PC-9 (cell line): ENCODE results near the gene ADAMTS2. TPM values are rescaled to one million over a fixed set of nuclear protein-coding genes. Genes with fewer than 3 reads are reported as not detected.

Source experiments
- BruUV-seq: library from RNA; stranded (reverse); fragments of 400-500 nt; replicated peaks from 2 replicates; lab custom pipeline; 2021; lab: Mats Ljungman, UMichigan
- CTCF ChIA-PET: fragments of 300-600 bp; sonication (Branson Sonifier 250); formaldehyde crosslinking; loops from one replicate; lab custom pipeline; 2022; ENCODE audit warnings: antibody characterized with exemption; lab: Charles Lee
- POLR2A ChIA-PET: fragments of 300-600 bp; sonication (Branson Sonifier 250); formaldehyde crosslinking; loops from one replicate; lab custom pipeline; 2022; ENCODE audit warnings: antibody characterized with exemption; ENCODE audit not compliant: unreplicated experiment; lab: Charles Lee
- DNase-seq, 2 experiments: peaks; one replicate each; pipeline versions ENCODE4 v3.0.0 to v3.0.0-alpha.2; 2015 to 2022; ENCODE audit warnings: mixed read lengths in 1 of 2
- H2AFZ ChIP-seq: fragments of 200-600 bp; sonication (generic); 2 replicates; pipeline ENCODE4 v1.8.1; 2017; ENCODE audit warnings: antibody characterized with exemption
- H3F3A ChIP-seq: fragments of 200-600 bp; sonication (generic); 2 replicates; pipeline ENCODE4 v1.8.1; 2017; ENCODE audit warnings: antibody characterized with exemption, mild to moderate bottlenecking, low read depth; ENCODE audit not compliant: insufficient read depth
- H3K27ac ChIP-seq: fragments of 200-600 bp; sonication (generic); 2 replicates; pipeline ENCODE4 v1.6.1; 2016; ENCODE audit warnings: mixed run types
- H3K27me3 ChIP-seq: fragments of 200-600 bp; sonication (generic); 2 replicates; pipeline ENCODE4 v1.6.1; 2016; ENCODE audit warnings: low read depth, mixed run types; ENCODE audit not compliant: insufficient read depth
- H3K36me3 ChIP-seq: fragments of 200-600 bp; sonication (generic); 2 replicates; pipeline ENCODE4 v1.6.1; 2016; ENCODE audit warnings: low read depth, mixed run types
- H3K4me1 ChIP-seq: fragments of 200-600 bp; sonication (generic); replicated peaks from 2 replicates; pipeline ENCODE4 v1.6.1; 2016; ENCODE audit warnings: mixed run types; ENCODE audit not compliant: insufficient read depth
- H3K4me2 ChIP-seq: fragments of 200-600 bp; sonication (generic); 2 replicates; pipeline ENCODE4 v1.6.1; 2017; ENCODE audit warnings: mixed run types
- H3K4me3 ChIP-seq: fragments of 200-600 bp; sonication (generic); 2 replicates; pipeline ENCODE4 v1.6.1; 2016; ENCODE audit warnings: mixed run types
- H3K79me2 ChIP-seq: fragments of 200-600 bp; sonication (generic); 2 replicates; pipeline ENCODE4 v1.6.1; 2017; ENCODE audit warnings: low read depth, mixed run types
- H3K9me2 ChIP-seq: fragments of 200-600 bp; sonication (generic); 2 replicates; pipeline ENCODE4 v1.8.1; 2017; ENCODE audit warnings: mild to moderate bottlenecking; ENCODE audit not compliant: insufficient read depth
- H3K9me3 ChIP-seq: fragments of 200-600 bp; sonication (generic); 2 replicates; pipeline ENCODE4 v1.8.1; 2016; ENCODE audit warnings: low read depth; ENCODE audit not compliant: insufficient read depth
- H4K20me1 ChIP-seq: fragments of 200-600 bp; sonication (generic); 2 replicates; pipeline ENCODE4 v1.8.1; 2017; ENCODE audit not compliant: insufficient read depth
- EZH2 ChIP-seq: fragments of 200-600 bp; sonication (generic); IDR thresholded peaks from 2 replicates; pipeline ENCODE4 v1.8.0; 2017; ENCODE audit warnings: antibody characterized with exemption, low read depth
- intact Hi-C: fragments of 100-400 bp; cut with micrococcal nuclease; formaldehyde crosslinking; loops from one replicate; pipeline ENCODE4 v1.10.0; 2022; ENCODE audit not compliant: unreplicated experiment
- total RNA-seq: library from RNA; stranded (reverse); gene quantifications from 2 replicates; pipeline ENCODE4 v1.2.3, GENCODE V29; 2021
- TF ChIP-seq, protein P1 (sequence below): fragments of 200-600 bp; sonication (generic); conservative IDR thresholded peaks from 2 replicates; pipeline ENCODE4 v1.6.1; 2017; ENCODE audit warnings: mixed run types, antibody characterized with exemption, mild to moderate bottlenecking, moderate library complexity

Gene ADAMTS2
- total RNA-seq, 1 experiment from 2014 or later: not detected

DNA sequence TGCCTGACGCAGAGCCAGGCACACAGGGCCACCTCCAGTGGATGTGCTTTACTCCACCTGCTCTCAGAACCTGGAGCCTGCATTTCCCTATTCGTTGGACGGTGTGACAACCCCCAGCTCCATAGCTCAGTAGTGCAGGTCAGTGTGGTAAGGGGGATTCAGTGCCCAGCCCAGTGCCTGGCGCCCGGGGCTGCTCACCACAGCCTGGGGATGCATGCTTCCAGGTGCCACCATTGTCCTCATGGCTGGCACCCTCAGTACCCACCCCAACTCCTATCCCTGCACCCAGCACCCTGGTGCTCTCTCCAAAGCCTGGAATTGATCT, 32.8 kb upstream of the ADAMTS2 start:
- intact Hi-C loops: no loop called here
- no peak for TF ChIP-seq EZH2
- TF ChIP-seq, protein P1, sequence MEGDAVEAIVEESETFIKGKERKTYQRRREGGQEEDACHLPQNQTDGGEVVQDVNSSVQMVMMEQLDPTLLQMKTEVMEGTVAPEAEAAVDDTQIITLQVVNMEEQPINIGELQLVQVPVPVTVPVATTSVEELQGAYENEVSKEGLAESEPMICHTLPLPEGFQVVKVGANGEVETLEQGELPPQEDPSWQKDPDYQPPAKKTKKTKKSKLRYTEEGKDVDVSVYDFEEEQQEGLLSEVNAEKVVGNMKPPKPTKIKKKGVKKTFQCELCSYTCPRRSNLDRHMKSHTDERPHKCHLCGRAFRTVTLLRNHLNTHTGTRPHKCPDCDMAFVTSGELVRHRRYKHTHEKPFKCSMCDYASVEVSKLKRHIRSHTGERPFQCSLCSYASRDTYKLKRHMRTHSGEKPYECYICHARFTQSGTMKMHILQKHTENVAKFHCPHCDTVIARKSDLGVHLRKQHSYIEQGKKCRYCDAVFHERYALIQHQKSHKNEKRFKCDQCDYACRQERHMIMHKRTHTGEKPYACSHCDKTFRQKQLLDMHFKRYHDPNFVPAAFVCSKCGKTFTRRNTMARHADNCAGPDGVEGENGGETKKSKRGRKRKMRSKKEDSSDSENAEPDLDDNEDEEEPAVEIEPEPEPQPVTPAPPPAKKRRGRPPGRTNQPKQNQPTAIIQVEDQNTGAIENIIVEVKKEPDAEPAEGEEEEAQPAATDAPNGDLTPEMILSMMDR: no peak
- no peaks in the 10 kb centered on the region for H3K9me3 ChIP-seq

GRCh38 chr5:179377421-179378115, 32.3 kb upstream of the ADAMTS2 start:
- Histone ChIP-seq H2AFZ (no peak overlapping the region), H3F3A (no peaks in the 10 kb centered on the region), H3K9me3 (no peaks in the 10 kb centered on the region), H4K20me1 (no peaks in the 10 kb centered on the region), H3K9me2 (no peaks in the 10 kb centered on the region), H3K27ac (no peak overlapping the region), H3K4me2 (no peak overlapping the region), H3K4me3 (no peak overlapping the region), H3K4me1 (no peaks in the 10 kb centered on the region), H3K79me2 (no peaks in the 10 kb centered on the region), H3K27me3 (peaks cover 85% of the 10 kb centered on the region), H3K36me3 (no peaks in the 10 kb centered on the region)
- DNase-seq: no peak
- intact Hi-C loops: no loop called here
- ChIA-PET POLR2A (no interaction called here), CTCF (no interaction called here)
- no TSS peak for BruUV-seq
- TF ChIP-seq, protein P1: no peak
- no peak for TF ChIP-seq EZH2

More for the DNA sequence above, 32.8 kb upstream of the ADAMTS2 start:
- ChIA-PET CTCF (no interaction called here), POLR2A (no interaction called here)
- DNase-seq: no peak
- Histone ChIP-seq H3K27me3 (peaks cover 85% of the 10 kb centered on the region), H3K4me2 (no peak overlapping the region), H3K9me2 (no peaks in the 10 kb centered on the region), H3K4me3 (no peak overlapping the region), H3K79me2 (no peaks in the 10 kb centered on the region), H3F3A (no peaks in the 10 kb centered on the region), H3K27ac (no peak overlapping the region), H3K36me3 (no peaks in the 10 kb centered on the region), H4K20me1 (no peaks in the 10 kb centered on the region), H2AFZ (no peak overlapping the region), H3K4me1 (no peaks in the 10 kb centered on the region)
- BruUV-seq: no TSS peak

- H3K36me3 ChIP-seq: no peaks in the 10 kb centered on the region
- no peak overlapping the region for H3K4me3 ChIP-seq
- H3K9me2 ChIP-seq: no peaks in the 10 kb centered on the region
- intact Hi-C loops: no loop called here
- H3F3A ChIP-seq: no peaks in the 10 kb centered on the region
- no TSS peak for BruUV-seq
- H3K4me2 ChIP-seq: no peak overlapping the region
- no peaks in the 10 kb centered on the region for H3K4me1 ChIP-seq
- POLR2A ChIA-PET: no interaction called here
- CTCF ChIA-PET: no interaction called here
- H4K20me1 ChIP-seq: no peaks in the 10 kb centered on the region
- H3K9me3 ChIP-seq: no peaks in the 10 kb centered on the region
- no peak for DNase-seq
- H3K79me2 ChIP-seq: no peaks in the 10 kb centered on the region
- TF ChIP-seq, protein P1: no peak
- TF ChIP-seq EZH2: no peak
- H3K27ac ChIP-seq: no peak overlapping the region
- no peak overlapping the region for H2AFZ ChIP-seq
- H3K27me3 ChIP-seq: peaks cover 85% of the 10 kb centered on the region
Measured at GRCh38 chr5:179376701-179377420, 31.6 kb upstream of the ADAMTS2 start.
